A673 (cell line): Measurements from ENCODE around the gene LMF2.

Source experiments
- CTCF ChIP-seq: fragments of 300-800, 200-600 bp; sonication (generic); conservative IDR thresholded peaks from 2 replicates; pipeline ENCODE4 v1.5.1; 2017; ENCODE audit warnings: low read depth, mild to moderate bottlenecking, antibody characterized with exemption, low read length, moderate library complexity, mixed read lengths
- EZH2 ChIP-seq: fragments of 200-600 bp; sonication (generic); IDR thresholded peaks from 2 replicates; pipeline ENCODE4 v1.6.1; 2017; ENCODE audit warnings: borderline replicate concordance, low read depth, mild to moderate bottlenecking, mixed read lengths, antibody characterized with exemption, low read length; ENCODE audit not compliant: poor library complexity, severe bottlenecking

DNA sequence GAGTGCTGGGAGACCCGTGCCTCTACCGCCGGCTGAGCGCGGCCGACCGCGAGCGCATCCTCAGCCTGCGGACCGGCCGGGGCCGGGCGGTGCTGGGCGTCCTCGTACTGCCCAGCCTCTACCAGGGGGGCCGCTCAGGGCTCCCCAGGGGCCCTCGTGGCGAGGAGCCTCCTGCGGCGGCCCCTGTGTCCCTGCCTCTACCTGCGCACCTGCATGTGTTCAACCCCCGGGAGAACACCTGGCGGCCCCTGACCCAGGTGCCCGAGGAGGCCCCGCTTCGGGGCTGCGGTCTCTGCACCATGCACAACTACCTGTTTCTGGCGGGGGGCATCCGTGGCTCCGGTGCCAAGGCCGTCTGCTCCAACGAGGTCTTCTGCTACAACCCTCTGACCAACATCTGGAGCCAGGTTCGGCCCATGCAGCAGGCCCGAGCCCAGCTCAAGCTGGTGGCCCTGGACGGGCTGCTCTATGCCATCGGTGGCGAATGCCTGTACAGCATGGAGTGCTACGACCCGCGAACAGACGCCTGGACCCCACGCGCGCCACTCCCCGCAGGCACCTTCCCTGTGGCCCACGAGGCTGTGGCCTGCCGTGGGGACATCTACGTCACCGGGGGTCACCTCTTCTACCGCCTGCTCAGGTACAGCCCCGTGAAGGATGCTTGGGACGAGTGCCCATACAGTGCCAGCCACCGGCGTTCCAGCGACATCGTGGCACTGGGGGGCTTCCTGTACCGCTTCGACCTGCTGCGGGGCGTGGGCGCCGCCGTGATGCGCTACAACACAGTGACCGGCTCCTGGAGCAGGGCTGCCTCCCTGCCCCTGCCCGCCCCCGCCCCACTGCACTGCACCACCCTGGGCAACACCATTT lies 41.7 kb upstream of the LMF2 start:
- TF ChIP-seq EZH2 (no peak), CTCF (no peak)
